Lower leg skin (tissue), 3 donors: Measurements from ENCODE around the gene PRDM16.

Experiments used
- CTCF ChIP-seq, 3 donors: fragments of 450-650 bp; IDR thresholded peaks; one replicate each; pipeline ENCODE4 v1.5.1; 2016; ENCODE audit warnings: antibody characterized with exemption in 3 of 3, mild to moderate bottlenecking in 3 of 3, moderate library complexity in 2 of 3
- POLR2A ChIP-seq, 2 donors: fragments of 450-650 bp; IDR thresholded peaks; one replicate each; pipeline ENCODE4 v1.6.1; 2016 to 2017; ENCODE audit warnings: antibody characterized with exemption in 2 of 2, mild to moderate bottlenecking in 1 of 2, moderate library complexity in 1 of 2

GRCh38 chr1:3207217-3207848 is 138.3 kb downstream of the PRDM16 start:
- TF ChIP-seq CTCF (IDR thresholded peaks at IDR 0.05) = no peak
- TF ChIP-seq POLR2A (IDR thresholded peaks at IDR 0.05) = no peak
